Measurements from ENCODE around the gene DMD. TPM values are rescaled to one million over a fixed set of nuclear protein-coding genes. Genes with fewer than 3 reads are reported as not detected.

Gene DMD
- polyA plus RNA-seq, 3 donors, result 0.23 TPM; not detected in 2

DNA sequence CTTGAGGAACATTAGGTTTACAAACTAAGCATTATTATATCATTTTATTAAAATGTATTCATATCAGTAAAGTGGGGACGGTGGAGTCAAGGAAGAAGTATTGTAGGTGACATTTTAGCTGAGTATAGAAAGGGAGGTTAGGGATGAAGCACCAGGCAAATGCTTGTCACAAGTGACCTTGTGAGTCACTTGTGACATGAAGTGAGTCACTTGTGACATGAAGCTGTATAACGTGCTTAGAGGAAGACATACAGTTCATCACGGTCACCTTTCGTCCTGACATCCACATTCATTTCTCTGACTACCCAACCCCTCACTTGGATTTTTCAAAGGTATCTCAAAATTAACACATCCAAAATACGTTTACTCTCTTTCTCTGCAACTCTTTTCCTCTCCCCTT, 1034.8 kb downstream of the DMD start:
- no peaks in the 10 kb centered on the region for H3K36me3 Mint-ChIP-seq
- Histone ChIP-seq H3K79me2 (ENCODE audit: insufficient read depth, low read length) (no peaks in the 10 kb centered on the region), H3K27me3 (ENCODE audit: control insufficient read depth in 2 of 2, insufficient read depth in 2 of 2, low read length in 2 of 2) (no peaks in the 10 kb centered on the region), H3K4me2 (replicated peaks; ENCODE audit: extremely low read depth, low read length, poor library complexity, severe bottlenecking) (no peak overlapping the region), H3K27ac (ENCODE audit: low read depth in 1 of 2, low read length in 2 of 2) (no peak overlapping the region), H3K4me1 (ENCODE audit: control insufficient read depth in 1 of 2, insufficient read depth in 2 of 2, low read length in 2 of 2) (no peaks in the 10 kb centered on the region), H3K9me3 (replicated peaks in 1 of 2; ENCODE audit: control insufficient read depth in 1 of 2, insufficient read depth in 1 of 2, low read length in 2 of 2) (peaks cover 0 to 4% of the 10 kb centered on the region in 2 donors), H3K4me3 (replicated peaks in 1 of 3; ENCODE audit: low read depth in 2 of 3, low read length in 3 of 3) (no peak overlapping the region), H2AFZ (ENCODE audit: insufficient read depth, low read depth, low read length, poor library complexity, severe bottlenecking) (no peak overlapping the region), H4K20me1 (ENCODE audit: insufficient read depth, low read length) (no peaks in the 10 kb centered on the region), H3K9ac (ENCODE audit: insufficient read depth, low read length, poor library complexity, severe bottlenecking) (no peak overlapping the region), H3K36me3 (replicated peaks in 1 of 2; ENCODE audit: control insufficient read depth in 1 of 2, insufficient read depth in 2 of 2, low read length in 2 of 2) (no peaks in the 10 kb centered on the region)
- H3K4me3 Mint-ChIP-seq, result no peak overlapping the region
- H3K27me3 Mint-ChIP-seq (ENCODE audit: low read depth in 3 of 3), result no peaks in the 10 kb centered on the region
- H3K4me1 Mint-ChIP-seq, result no peaks in the 10 kb centered on the region
- intact Hi-C loops (cut with micrococcal nuclease), result no loop called here
- peaks cover 0 to 9% (median 2%) of the 10 kb centered on the region in 7 donors for H3K9me3 Mint-ChIP-seq
- TF ChIP-seq CTCF (IDR thresholded peaks at IDR 0.05), result no peak
- no peak for DNase-seq
- no peak overlapping the region for H3K27ac Mint-ChIP-seq
- 93% methylated on average over 3 of the region's 5 CpGs for WGBS (ENCODE audit: insufficient coverage)

DNA sequence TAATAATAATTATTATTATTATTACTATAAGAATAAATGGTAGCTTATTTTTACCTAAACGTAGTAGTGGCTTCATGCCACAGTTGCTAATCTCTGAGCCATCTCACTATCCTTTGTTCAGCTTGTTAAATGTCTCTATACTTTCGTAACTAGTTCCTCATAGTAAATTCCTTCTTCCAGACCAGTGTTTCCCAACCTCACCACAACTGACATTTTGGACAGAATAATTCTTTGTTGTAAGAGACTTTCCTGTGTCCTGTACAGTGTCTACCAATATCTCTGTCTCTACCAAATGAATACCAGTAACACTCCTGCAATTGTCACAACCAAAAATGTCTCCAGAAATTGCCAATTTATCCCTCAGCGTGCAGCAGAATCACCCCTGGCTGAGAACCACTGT, 1040.9 kb downstream of the DMD start:
- no peak overlapping the region for H3K4me3 ChIP-seq (replicated peaks in 1 of 3; ENCODE audit: low read depth in 2 of 3, low read length in 3 of 3)
- no peak overlapping the region for H3K27ac ChIP-seq (ENCODE audit: low read depth in 1 of 2, low read length in 2 of 2)
- peaks cover 0 to 7% (median under 1%) of the 10 kb centered on the region in 7 donors for H3K9me3 Mint-ChIP-seq
- no peaks in the 10 kb centered on the region for H3K4me1 Mint-ChIP-seq
- H3K36me3 Mint-ChIP-seq, result no peaks in the 10 kb centered on the region
- no peaks in the 10 kb centered on the region for H3K4me1 ChIP-seq (ENCODE audit: control insufficient read depth in 1 of 2, insufficient read depth in 2 of 2, low read length in 2 of 2)
- H3K9ac ChIP-seq (ENCODE audit: insufficient read depth, low read length, poor library complexity, severe bottlenecking), result no peak overlapping the region
- H4K20me1 ChIP-seq (ENCODE audit: insufficient read depth, low read length), result no peaks in the 10 kb centered on the region
- no peak for DNase-seq
- no peak overlapping the region for H3K27ac Mint-ChIP-seq
- H3K27me3 Mint-ChIP-seq (ENCODE audit: low read depth in 3 of 3), result no peaks in the 10 kb centered on the region
- no peak overlapping the region for H3K4me3 Mint-ChIP-seq
- no peak for TF ChIP-seq CTCF (IDR thresholded peaks at IDR 0.05)
- intact Hi-C loops (cut with micrococcal nuclease), result no loop called here
- H3K9me3 ChIP-seq (replicated peaks in 1 of 2; ENCODE audit: control insufficient read depth in 1 of 2, insufficient read depth in 1 of 2, low read length in 2 of 2), result peaks cover 0 to 4% of the 10 kb centered on the region in 2 donors
- H3K27me3 ChIP-seq (ENCODE audit: control insufficient read depth in 2 of 2, insufficient read depth in 2 of 2, low read length in 2 of 2), result no peaks in the 10 kb centered on the region
- no CpG with 5 or more reads among the region's 3 CpGs for WGBS (ENCODE audit: insufficient coverage)
- no peaks in the 10 kb centered on the region for H3K36me3 ChIP-seq (replicated peaks in 1 of 2; ENCODE audit: control insufficient read depth in 1 of 2, insufficient read depth in 2 of 2, low read length in 2 of 2)
- H3K79me2 ChIP-seq (ENCODE audit: insufficient read depth, low read length), result no peaks in the 10 kb centered on the region
- H3K4me2 ChIP-seq (replicated peaks; ENCODE audit: extremely low read depth, low read length, poor library complexity, severe bottlenecking), result no peak overlapping the region
- H2AFZ ChIP-seq (ENCODE audit: insufficient read depth, low read depth, low read length, poor library complexity, severe bottlenecking), result no peak overlapping the region

Measured in CD14-positive monocyte (primary cell).